Body of pancreas (tissue), 4 donors: ENCODE data around the gene ZNF536. TPM values are rescaled to one million over a fixed set of nuclear protein-coding genes. Genes with fewer than 3 reads are reported as not detected.

ENCODE experiments used
- ATAC-seq: fragments of 150-250 bp; one replicate; pipeline ENCODE4 v1.9.1; 2016
- DNase-seq, 4 donors: peaks; one replicate each; pipeline ENCODE4 v3.0.0-alpha.2; 2019
- H3K27ac ChIP-seq, 4 donors: fragments of 200-600 bp; sonication (generic); 1 replicate in 3 of 4; 2 replicates in 1 of 4; pipeline versions ENCODE4 v1.5.1 to v1.6.1; 2016 to 2019; ENCODE audit warnings: mild to moderate bottlenecking in 1 of 4, mixed read lengths in 1 of 4, moderate library complexity in 1 of 4
- H3K27me3 ChIP-seq, 2 donors: fragments of 200-600 bp; sonication (generic); one replicate each; pipeline ENCODE4 v1.6.0; 2016; ENCODE audit warnings: mild to moderate bottlenecking in 1 of 2
- H3K36me3 ChIP-seq, 2 donors: fragments of 200-600 bp; sonication (generic); replicated peaks in 1 of 2; 2 replicates each; pipeline ENCODE4 v1.5.1; 2016; ENCODE audit warnings: low read depth in 2 of 2; ENCODE audit not compliant: insufficient read depth in 1 of 2
- H3K4me1 ChIP-seq: fragments of 200-600 bp; sonication (generic); one replicate; pipeline ENCODE4 v1.6.0; 2016
- H3K4me3 ChIP-seq, 2 donors: fragments of 200-600 bp; sonication (generic); 1 replicate in 1 of 2; 2 replicates in 1 of 2; pipeline ENCODE4 v1.5.1; 2016 to 2019
- H3K9me3 ChIP-seq, 3 donors: fragments of 200-600 bp; sonication (generic); 1 replicate in 2 of 3; 2 replicates in 1 of 3; pipeline ENCODE4 v1.5.1; 2016
- POLR2A ChIP-seq, 3 donors: fragments of 450-650 bp; IDR thresholded peaks; one replicate each; pipeline ENCODE4 v1.6.1; 2016; ENCODE audit warnings: antibody characterized with exemption in 3 of 3, mild to moderate bottlenecking in 2 of 3
- WGBS, 2 donors: methylation state at CpG; one replicate each; pipeline ENCODE4 v1.1.5; 2017; 5-methylcytosine and 5-hydroxymethylcytosine counted together
- intact Hi-C: fragments of 100-400 bp; cut with DNase I; formaldehyde crosslinking; loops from one replicate; pipeline ENCODE4 v1.15.1; 2023
- total RNA-seq, 2 donors: library from RNA; depleted of rRNA; stranded (reverse); fragments of >200 nt; gene quantifications; one replicate each; pipeline ENCODE4 v1.1.0, GENCODE V29; 2016
- TF ChIP-seq, protein P1 (sequence below), 7 experiments: fragments of 450-650 bp in 4 of 7; fragments of 200-600 bp in 3 of 7; sonication (generic) in 3 of 7; IDR thresholded peaks; one replicate each; pipeline ENCODE4 v1.5.1; 2016 to 2019; ENCODE audit warnings: antibody characterized with exemption in 7 of 7

The ZNF536 gene
- total RNA-seq, 2 donors from 2014 or later, result not detected

DNA sequence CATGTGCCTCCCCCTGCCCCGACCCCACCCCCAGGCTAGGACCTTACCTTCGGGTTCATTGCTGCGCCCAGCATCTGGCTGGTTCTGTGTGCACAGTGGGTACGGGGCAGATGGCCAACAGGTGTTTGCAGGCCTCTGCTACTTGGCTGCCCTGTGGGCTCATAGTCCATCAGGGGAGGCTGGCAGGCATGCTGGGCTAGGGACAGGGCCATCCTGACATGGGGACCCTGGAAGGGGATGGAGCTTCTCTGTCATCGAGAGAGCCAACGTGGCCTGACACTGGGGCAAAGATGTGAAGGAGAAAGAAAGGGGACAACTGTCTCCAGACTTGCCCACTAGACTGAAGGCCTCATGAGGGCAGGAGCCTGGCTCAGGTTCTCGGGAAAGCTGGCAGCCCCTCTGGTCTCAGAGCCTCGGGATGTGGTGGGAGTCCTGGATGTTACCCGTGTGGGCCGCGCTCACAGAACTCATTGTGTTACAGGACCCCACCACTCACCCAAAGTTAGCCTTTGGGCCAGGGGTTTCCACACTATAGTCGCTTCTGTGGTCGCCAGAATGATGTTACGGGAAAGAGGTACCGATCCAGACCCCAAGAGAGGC lies 4.7 kb downstream of the ZNF536 start:
- Histone ChIP-seq H3K9me3 (no peaks in the 10 kb centered on the region), H3K27me3 (peaks cover 0 to 7% of the 10 kb centered on the region in 2 donors), H3K27ac (no peak overlapping the region), H3K4me3 (no peak overlapping the region), H3K36me3 (no peaks in the 10 kb centered on the region), H3K4me1 (no peaks in the 10 kb centered on the region)
- WGBS, 2 donors, result 83 to 86% methylated on average over 14 to 15 of the region's 15 CpGs
- ATAC-seq, result no peak
- DNase-seq, result no peak
- intact Hi-C loops, result no loop called here
- TF ChIP-seq, protein P1, sequence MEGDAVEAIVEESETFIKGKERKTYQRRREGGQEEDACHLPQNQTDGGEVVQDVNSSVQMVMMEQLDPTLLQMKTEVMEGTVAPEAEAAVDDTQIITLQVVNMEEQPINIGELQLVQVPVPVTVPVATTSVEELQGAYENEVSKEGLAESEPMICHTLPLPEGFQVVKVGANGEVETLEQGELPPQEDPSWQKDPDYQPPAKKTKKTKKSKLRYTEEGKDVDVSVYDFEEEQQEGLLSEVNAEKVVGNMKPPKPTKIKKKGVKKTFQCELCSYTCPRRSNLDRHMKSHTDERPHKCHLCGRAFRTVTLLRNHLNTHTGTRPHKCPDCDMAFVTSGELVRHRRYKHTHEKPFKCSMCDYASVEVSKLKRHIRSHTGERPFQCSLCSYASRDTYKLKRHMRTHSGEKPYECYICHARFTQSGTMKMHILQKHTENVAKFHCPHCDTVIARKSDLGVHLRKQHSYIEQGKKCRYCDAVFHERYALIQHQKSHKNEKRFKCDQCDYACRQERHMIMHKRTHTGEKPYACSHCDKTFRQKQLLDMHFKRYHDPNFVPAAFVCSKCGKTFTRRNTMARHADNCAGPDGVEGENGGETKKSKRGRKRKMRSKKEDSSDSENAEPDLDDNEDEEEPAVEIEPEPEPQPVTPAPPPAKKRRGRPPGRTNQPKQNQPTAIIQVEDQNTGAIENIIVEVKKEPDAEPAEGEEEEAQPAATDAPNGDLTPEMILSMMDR (IDR thresholded peaks at IDR 0.05), result no peak
- no peak for TF ChIP-seq POLR2A (IDR thresholded peaks at IDR 0.05)

DNA sequence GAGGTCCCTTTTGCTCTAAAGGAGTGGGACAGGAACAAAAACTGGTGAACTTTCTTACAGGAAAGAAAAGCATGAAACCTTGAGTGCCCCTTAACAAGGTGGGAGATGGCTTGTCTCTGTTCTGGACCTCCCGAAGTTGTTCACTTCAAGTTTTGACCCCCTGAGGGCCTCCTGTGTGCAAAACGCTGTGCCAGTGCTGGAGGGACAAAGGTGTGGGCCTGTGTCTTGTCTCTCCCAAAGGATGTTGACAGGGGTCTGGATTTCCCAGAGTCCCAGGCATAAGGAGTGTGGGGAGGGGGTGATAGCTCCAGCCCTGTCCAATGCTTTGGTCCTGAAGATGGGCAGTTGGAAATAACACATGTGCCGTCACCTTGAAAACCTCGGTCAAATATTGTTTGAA lies 6.5 kb downstream of the ZNF536 start:
- 66 to 68% methylated on average over 4 of the region's 4 CpGs for WGBS, 2 donors
- no peak overlapping the region for H3K4me3 ChIP-seq
- H3K9me3 ChIP-seq, result no peaks in the 10 kb centered on the region
- no peaks in the 10 kb centered on the region for H3K36me3 ChIP-seq
- H3K4me1 ChIP-seq, result no peaks in the 10 kb centered on the region
- ATAC-seq (no peak), DNase-seq (no peak)
- no peak overlapping the region for H3K27ac ChIP-seq
- peaks cover 0 to 7% of the 10 kb centered on the region in 2 donors for H3K27me3 ChIP-seq
- intact Hi-C loops, result no loop called here
- TF ChIP-seq, protein P1 (IDR thresholded peaks at IDR 0.05), result no peak
- TF ChIP-seq POLR2A (IDR thresholded peaks at IDR 0.05), result no peak

GRCh38 chr19:30379841-30380610 lies 7.8 kb downstream of the ZNF536 start:
- H3K4me1 ChIP-seq, result no peaks in the 10 kb centered on the region
- H3K27ac ChIP-seq, result no peak overlapping the region
- peaks cover 0 to 3% of the 10 kb centered on the region in 2 donors for H3K27me3 ChIP-seq
- H3K36me3 ChIP-seq, result no peaks in the 10 kb centered on the region
- DNase-seq (no peak), ATAC-seq (no peak)
- H3K9me3 ChIP-seq, result no peaks in the 10 kb centered on the region
- WGBS, 2 donors, result 51 to 52% methylated on average over 13 to 14 of the region's 14 CpGs
- H3K4me3 ChIP-seq, result no peak overlapping the region
- intact Hi-C loops, result no loop called here
- TF ChIP-seq POLR2A (IDR thresholded peaks at IDR 0.05), result no peak
- TF ChIP-seq, protein P1 (IDR thresholded peaks at IDR 0.05), result no peak

- WGBS, 2 donors, result 62 to 77% methylated on average over 4 of the region's 4 CpGs
- Histone ChIP-seq H3K4me3 (no peak overlapping the region), H3K36me3 (no peaks in the 10 kb centered on the region), H3K4me1 (no peaks in the 10 kb centered on the region), H3K27ac (no peak overlapping the region), H3K9me3 (no peaks in the 10 kb centered on the region), H3K27me3 (peaks cover 0 to under 1% of the 10 kb centered on the region in 2 donors)
- ATAC-seq (no peak), DNase-seq (no peak)
- TF ChIP-seq, protein P1 (IDR thresholded peaks at IDR 0.05), result no peak
- no peak for TF ChIP-seq POLR2A (IDR thresholded peaks at IDR 0.05)
- intact Hi-C loops, result no loop called here
Observed at GRCh38 chr19:30381366-30381765, 9.2 kb downstream of the ZNF536 start.
